Activated T-cell treated with anti-CD3 and anti-CD28 coated beads, Interleukin-2, amount 50 U/mL, for 1 hour (primary cell): ENCODE results near the gene FCN2.

Experiments used
- DNase-seq: peaks from one replicate; pipeline ENCODE4 v3.0.0-alpha.2; 2020

FCN2 gene

GRCh38 chr9:134880484-134881312 lies at the start of gene FCN2:
Gene FCN2 (plus strand): TSS chr9:134880810. CDS start chr9:134880822, 12 bp downstream.
- DNase-seq, result no peak

GRCh38 chr9:134830926-134831720 lies 49.5 kb upstream of the FCN2 start:
- no peak for DNase-seq

GRCh38 chr9:134832471-134832870 lies 48.1 kb upstream of the FCN2 start:
- DNase-seq, result no peak

- DNase-seq, result no peak
These were observed 47.2 kb upstream of the FCN2 start for GRCh38 chr9:134833294-134833880.

GRCh38 chr9:134834217-134834956 lies 46.2 kb upstream of the FCN2 start:
- DNase-seq, result no peak

GRCh38 chr9:134834957-134835419 lies 45.6 kb upstream of the FCN2 start:
- DNase-seq, result no peak

GRCh38 chr9:134835448-134835847 lies 45.2 kb upstream of the FCN2 start:
- no peak for DNase-seq

GRCh38 chr9:134835987-134836386 lies 44.6 kb upstream of the FCN2 start:
- no peak for DNase-seq

- no peak for DNase-seq
These were observed 44.1 kb upstream of the FCN2 start for GRCh38 chr9:134836406-134836970.

- DNase-seq, result no peak
These were observed 43.1 kb upstream of the FCN2 start for GRCh38 chr9:134837529-134837928.

- no peak for DNase-seq
These were observed 41.8 kb upstream of the FCN2 start for GRCh38 chr9:134838651-134839454.

GRCh38 chr9:134839455-134840125 lies 41.0 kb upstream of the FCN2 start:
- DNase-seq, result no peak

GRCh38 chr9:134840511-134840910 lies 40.1 kb upstream of the FCN2 start:
- DNase-seq, result no peak

GRCh38 chr9:134841180-134841904 lies 39.3 kb upstream of the FCN2 start:
- DNase-seq, result no peak

- no peak for DNase-seq
These were observed 38.3 kb upstream of the FCN2 start for GRCh38 chr9:134842321-134842720.

GRCh38 chr9:134843740-134844139 lies 36.9 kb upstream of the FCN2 start:
- DNase-seq, result no peak

GRCh38 chr9:134844821-134845220 lies 35.8 kb upstream of the FCN2 start:
- no peak for DNase-seq

GRCh38 chr9:134846187-134846586 lies 34.4 kb upstream of the FCN2 start:
- DNase-seq, result no peak

- DNase-seq, result no peak
These were observed 33.9 kb upstream of the FCN2 start for GRCh38 chr9:134846699-134847098.

GRCh38 chr9:134847138-134847537 lies 33.5 kb upstream of the FCN2 start:
- DNase-seq, result no peak
